Astrocyte (in vitro differentiated cells and primary cell): ENCODE data around the gene ASPG. TPM values are rescaled to one million over a fixed set of nuclear protein-coding genes. Genes with fewer than 3 reads are reported as not detected.

ENCODE experiments used
- DNase-seq: peaks from one replicate; pipeline ENCODE4 v3.0.0-alpha.2; 2010; ENCODE audit warnings: low read depth
- FAIRE-seq: peaks from 2 replicates; lab custom pipeline; 2011; peaks lifted over from hg19 to GRCh38; lab: Jason Lieb, UNC
- H2AFZ ChIP-seq: 2 replicates; pipeline ENCODE4 v1.6.0; 2012; ENCODE audit warnings: low read depth, low read length, inconsistent platforms
- H3K27ac ChIP-seq: 2 replicates; pipeline ENCODE4 v1.5.1; 2011; ENCODE audit warnings: low read depth, low read length, inconsistent platforms
- H3K27me3 ChIP-seq: 2 replicates; pipeline ENCODE4 v1.6.0; 2011; ENCODE audit warnings: low read length, inconsistent platforms; ENCODE audit not compliant: insufficient read depth
- H3K36me3 ChIP-seq: 2 replicates; pipeline ENCODE4 v1.5.1; 2011; ENCODE audit warnings: low read length, inconsistent platforms; ENCODE audit not compliant: insufficient read depth
- H3K4me1 ChIP-seq: 2 replicates; pipeline ENCODE4 v1.5.1; 2011; ENCODE audit warnings: low read length, inconsistent platforms; ENCODE audit not compliant: insufficient read depth
- H3K4me2 ChIP-seq: 2 replicates; pipeline ENCODE4 v1.6.0; 2012; ENCODE audit warnings: low read length, inconsistent platforms
- H3K4me3 ChIP-seq: 2 replicates; pipeline ENCODE4 v1.5.1; 2011; ENCODE audit warnings: low read depth, mild to moderate bottlenecking, low read length, inconsistent platforms; ENCODE audit not compliant: insufficient read depth
- H3K79me2 ChIP-seq: 2 replicates; pipeline ENCODE4 v1.6.0; 2012; ENCODE audit warnings: mild to moderate bottlenecking, low read length, inconsistent platforms; ENCODE audit not compliant: insufficient read depth
- H3K9ac ChIP-seq: 2 replicates; pipeline ENCODE4 v1.6.0; 2012; ENCODE audit warnings: mild to moderate bottlenecking, low read length, inconsistent platforms
- H3K9me3 ChIP-seq: 2 replicates; pipeline ENCODE4 v1.5.1; 2012; ENCODE audit warnings: low read depth, mild to moderate bottlenecking, low read length, inconsistent platforms; ENCODE audit not compliant: insufficient read depth
- H4K20me1 ChIP-seq: 2 replicates; pipeline ENCODE4 v1.6.0; 2012; ENCODE audit warnings: low read length, inconsistent platforms; ENCODE audit not compliant: insufficient read depth
- H3K27ac Mint-ChIP-seq: one replicate; pipeline ENCODE4 v1.8.0; 2021; ENCODE audit warnings: mild to moderate bottlenecking, mixed read lengths; ENCODE audit not compliant: unreplicated experiment
- H3K27me3 Mint-ChIP-seq: one replicate; pipeline ENCODE4 v1.8.0; 2021; ENCODE audit warnings: low read depth, mixed read lengths; ENCODE audit not compliant: unreplicated experiment
- H3K36me3 Mint-ChIP-seq: one replicate; pipeline ENCODE4 v1.8.0; 2021; ENCODE audit warnings: low read depth, mixed read lengths; ENCODE audit not compliant: unreplicated experiment
- H3K4me1 Mint-ChIP-seq: one replicate; pipeline ENCODE4 v1.8.0; 2021; ENCODE audit warnings: low read depth, mixed read lengths; ENCODE audit not compliant: unreplicated experiment
- H3K4me3 Mint-ChIP-seq: one replicate; pipeline ENCODE4 v1.8.0; 2021; ENCODE audit warnings: mild to moderate bottlenecking, moderate library complexity, mixed read lengths; ENCODE audit not compliant: unreplicated experiment
- H3K9me3 Mint-ChIP-seq: one replicate; pipeline ENCODE4 v1.8.0; 2021; ENCODE audit warnings: mild to moderate bottlenecking, mixed read lengths; ENCODE audit not compliant: unreplicated experiment
- EZH2 ChIP-seq: IDR thresholded peaks from 2 replicates; pipeline ENCODE4 v1.6.1; 2012; ENCODE audit warnings: mild to moderate bottlenecking, low read length, inconsistent platforms; ENCODE audit not compliant: insufficient read depth
- total RNA-seq: library from RNA; stranded (reverse); gene quantifications from 2 replicates; pipeline ENCODE4 v1.2.1, GENCODE V29; 2021
- TF ChIP-seq, protein P1 (sequence below): IDR thresholded peaks from 2 replicates; pipeline ENCODE4 v1.5.1; 2011; ENCODE audit warnings: low read depth, mild to moderate bottlenecking, inconsistent platforms, low read length, moderate library complexity; ENCODE audit not compliant: insufficient read depth

ASPG gene
- total RNA-seq, 1 donor from 2014 or later, result not detected

DNA sequence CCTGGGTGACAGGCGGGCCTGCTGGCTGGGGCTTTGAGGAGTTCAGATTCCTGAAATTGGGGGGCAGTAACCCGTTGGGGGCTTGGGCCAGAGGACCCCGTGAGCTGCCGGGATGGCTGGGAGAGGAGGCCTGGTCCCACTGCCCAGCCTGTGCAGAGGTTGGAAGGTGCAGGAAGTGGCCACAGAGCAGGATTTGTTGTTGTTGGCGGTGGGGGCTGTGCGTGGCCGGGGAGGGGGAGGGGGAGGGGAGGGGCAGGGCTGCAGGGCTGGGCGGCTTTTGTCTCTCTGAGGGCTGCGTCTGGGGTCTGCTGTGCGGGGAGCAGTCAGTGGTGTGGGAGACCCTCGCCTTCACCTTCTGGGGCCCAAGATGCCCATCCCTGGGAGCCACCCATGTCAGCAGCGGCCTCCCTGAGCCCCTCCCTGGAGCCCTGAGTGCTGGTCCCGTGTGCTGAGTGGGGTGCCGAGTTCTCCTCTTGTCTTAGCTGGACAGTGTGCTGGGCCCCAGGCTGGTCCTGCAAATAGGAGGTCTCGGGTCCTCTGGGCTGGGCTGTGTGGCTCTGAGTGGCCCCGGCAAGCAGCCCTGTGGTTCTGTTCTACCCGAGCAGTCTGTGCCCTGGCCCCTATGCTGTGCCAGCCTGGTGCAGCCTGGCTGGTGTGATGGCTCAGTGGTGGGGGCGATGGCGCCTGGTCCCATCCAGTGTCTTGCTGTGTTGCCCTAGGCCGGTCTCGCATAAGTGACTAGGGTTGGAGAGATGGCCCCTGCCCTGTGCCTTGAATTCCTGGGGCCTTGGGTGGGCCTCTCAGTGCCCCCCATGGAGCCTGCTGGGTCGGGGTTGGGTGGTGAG, 63.2 kb downstream of the ASPG start:
- peaks cover 16% of the 10 kb centered on the region for H3K27me3 Mint-ChIP-seq
- H4K20me1 ChIP-seq, result no peaks in the 10 kb centered on the region
- H3K9ac ChIP-seq, result no peak overlapping the region
- no peak for FAIRE-seq
- H3K4me3 Mint-ChIP-seq, result no peak overlapping the region
- H3K4me2 ChIP-seq, result no peak overlapping the region
- no peaks in the 10 kb centered on the region for H3K79me2 ChIP-seq
- no peaks in the 10 kb centered on the region for H3K9me3 Mint-ChIP-seq
- no peak overlapping the region for H3K27ac ChIP-seq
- no peaks in the 10 kb centered on the region for H3K36me3 Mint-ChIP-seq
- no peaks in the 10 kb centered on the region for H3K36me3 ChIP-seq
- H2AFZ ChIP-seq, result no peak overlapping the region
- TF ChIP-seq, protein P1, sequence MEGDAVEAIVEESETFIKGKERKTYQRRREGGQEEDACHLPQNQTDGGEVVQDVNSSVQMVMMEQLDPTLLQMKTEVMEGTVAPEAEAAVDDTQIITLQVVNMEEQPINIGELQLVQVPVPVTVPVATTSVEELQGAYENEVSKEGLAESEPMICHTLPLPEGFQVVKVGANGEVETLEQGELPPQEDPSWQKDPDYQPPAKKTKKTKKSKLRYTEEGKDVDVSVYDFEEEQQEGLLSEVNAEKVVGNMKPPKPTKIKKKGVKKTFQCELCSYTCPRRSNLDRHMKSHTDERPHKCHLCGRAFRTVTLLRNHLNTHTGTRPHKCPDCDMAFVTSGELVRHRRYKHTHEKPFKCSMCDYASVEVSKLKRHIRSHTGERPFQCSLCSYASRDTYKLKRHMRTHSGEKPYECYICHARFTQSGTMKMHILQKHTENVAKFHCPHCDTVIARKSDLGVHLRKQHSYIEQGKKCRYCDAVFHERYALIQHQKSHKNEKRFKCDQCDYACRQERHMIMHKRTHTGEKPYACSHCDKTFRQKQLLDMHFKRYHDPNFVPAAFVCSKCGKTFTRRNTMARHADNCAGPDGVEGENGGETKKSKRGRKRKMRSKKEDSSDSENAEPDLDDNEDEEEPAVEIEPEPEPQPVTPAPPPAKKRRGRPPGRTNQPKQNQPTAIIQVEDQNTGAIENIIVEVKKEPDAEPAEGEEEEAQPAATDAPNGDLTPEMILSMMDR, result no peak
- TF ChIP-seq EZH2, result no peak
- no peaks in the 10 kb centered on the region for H3K9me3 ChIP-seq
- no peaks in the 10 kb centered on the region for H3K27me3 ChIP-seq
- H3K27ac Mint-ChIP-seq, result no peak overlapping the region
- DNase-seq, result no peak
- H3K4me3 ChIP-seq, result no peak overlapping the region
- H3K4me1 ChIP-seq, result peaks cover 4% of the 10 kb centered on the region
- H3K4me1 Mint-ChIP-seq, result peaks cover 2% of the 10 kb centered on the region

DNA sequence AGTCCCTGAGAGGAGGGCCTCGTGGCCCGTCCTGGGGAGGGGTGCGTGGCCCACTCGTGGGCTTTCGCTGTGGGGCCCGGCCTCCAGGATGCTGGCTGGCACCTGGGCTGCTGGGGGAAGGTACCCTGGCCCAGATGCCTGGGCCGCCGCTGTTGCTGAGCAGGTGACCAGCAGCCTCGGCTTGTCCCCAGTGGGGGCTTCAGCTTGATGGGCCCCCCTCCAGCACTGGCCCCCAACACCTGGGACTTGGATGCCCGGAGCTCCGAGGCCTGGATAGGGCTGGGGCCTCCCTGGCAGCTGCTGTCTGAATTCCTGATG, 63.7 kb downstream of the ASPG start:
- Histone ChIP-seq H3K4me3 (no peak overlapping the region), H4K20me1 (no peaks in the 10 kb centered on the region), H3K4me2 (no peak overlapping the region), H2AFZ (no peak overlapping the region), H3K4me1 (peaks cover 4% of the 10 kb centered on the region), H3K79me2 (no peaks in the 10 kb centered on the region), H3K9ac (no peak overlapping the region), H3K27me3 (no peaks in the 10 kb centered on the region), H3K27ac (no peak overlapping the region), H3K36me3 (no peaks in the 10 kb centered on the region), H3K9me3 (no peaks in the 10 kb centered on the region)
- Mint-ChIP-seq H3K4me3 (no peak overlapping the region), H3K4me1 (peaks cover 2% of the 10 kb centered on the region), H3K9me3 (no peaks in the 10 kb centered on the region), H3K36me3 (no peaks in the 10 kb centered on the region), H3K27me3 (peaks cover 15% of the 10 kb centered on the region), H3K27ac (no peak overlapping the region)
- no peak for TF ChIP-seq EZH2
- TF ChIP-seq, protein P1, result no peak
- no peak for DNase-seq
- FAIRE-seq, result no peak

DNA sequence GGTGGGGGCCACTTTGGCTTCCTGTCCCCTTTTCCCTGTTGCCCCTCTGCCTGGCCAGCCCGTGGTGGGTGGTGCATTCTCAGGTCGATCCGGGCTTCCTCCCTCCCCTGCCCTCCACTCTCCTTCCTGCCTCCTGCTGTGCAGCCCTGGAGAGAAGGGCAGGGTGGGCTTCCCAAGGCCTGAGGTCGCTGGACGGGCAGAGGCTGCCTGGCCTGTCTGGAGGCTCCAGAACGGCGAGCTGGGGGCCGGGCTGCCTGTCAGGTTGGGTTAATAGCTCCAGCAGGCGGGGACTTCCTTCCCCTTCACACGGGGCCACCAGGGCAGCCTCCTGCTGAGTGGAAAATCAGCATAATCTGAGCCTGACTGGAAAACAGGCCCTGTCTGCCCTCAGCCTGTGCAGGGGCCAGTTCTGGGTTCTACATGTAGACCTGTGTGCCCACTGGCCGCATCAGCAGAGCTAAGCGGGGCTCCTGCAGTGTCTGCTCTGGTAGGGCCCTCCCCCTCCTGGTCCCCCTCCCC, 64.2 kb downstream of the ASPG start:
- H3K9ac ChIP-seq, result no peak overlapping the region
- no peak overlapping the region for H3K4me2 ChIP-seq
- no peak overlapping the region for H3K4me3 ChIP-seq
- Mint-ChIP-seq H3K27ac (no peak overlapping the region), H3K9me3 (no peaks in the 10 kb centered on the region), H3K4me1 (peaks cover 2% of the 10 kb centered on the region), H3K36me3 (no peaks in the 10 kb centered on the region), H3K4me3 (no peak overlapping the region), H3K27me3 (peaks cover 10% of the 10 kb centered on the region)
- no peaks in the 10 kb centered on the region for H3K9me3 ChIP-seq
- H3K27me3 ChIP-seq, result no peaks in the 10 kb centered on the region
- TF ChIP-seq, protein P1, result no peak
- no peak for TF ChIP-seq EZH2
- peaks cover 4% of the 10 kb centered on the region for H3K4me1 ChIP-seq
- no peaks in the 10 kb centered on the region for H3K36me3 ChIP-seq
- DNase-seq, result peak; percentile 3
- H3K79me2 ChIP-seq, result no peaks in the 10 kb centered on the region
- H4K20me1 ChIP-seq, result no peaks in the 10 kb centered on the region
- no peak for FAIRE-seq
- H2AFZ ChIP-seq, result no peak overlapping the region
- no peak overlapping the region for H3K27ac ChIP-seq
